DOHH2 (cell line): ENCODE data around the gene COL8A1.

ENCODE experiments used
- H3F3A ChIP-seq: fragments of 200-600 bp; sonication (generic), shearing (Covaris generic); 2 replicates; pipeline ENCODE4 v1.6.0; 2016; ENCODE audit warnings: antibody characterized with exemption, mild to moderate bottlenecking; ENCODE audit not compliant: control insufficient read depth, insufficient read depth
- H3K27ac ChIP-seq: fragments of 200-600 bp; sonication (generic); 2 replicates; pipeline ENCODE4 v1.5.1; 2014; ENCODE audit warnings: low read depth, mild to moderate bottlenecking, low read length, moderate library complexity
- H3K27me3 ChIP-seq: fragments of 200-600 bp; sonication (generic); 2 replicates; pipeline ENCODE4 v1.6.1; 2014; ENCODE audit warnings: mild to moderate bottlenecking, low read length, mixed read lengths; ENCODE audit not compliant: control insufficient read depth
- H3K36me3 ChIP-seq: fragments of 200-600 bp; sonication (generic); 2 replicates; pipeline ENCODE4 v1.6.1; 2014; ENCODE audit warnings: mild to moderate bottlenecking, low read length, moderate library complexity, mixed read lengths; ENCODE audit not compliant: control insufficient read depth
- H3K4me1 ChIP-seq: fragments of 200-600 bp; sonication (generic); 2 replicates; pipeline ENCODE4 v1.6.1; 2014; ENCODE audit warnings: mild to moderate bottlenecking, low read length, mixed read lengths; ENCODE audit not compliant: control insufficient read depth
- H3K4me2 ChIP-seq: fragments of 200-600 bp; sonication (generic); 2 replicates; pipeline ENCODE4 v1.6.0; 2014; ENCODE audit warnings: mild to moderate bottlenecking, low read length, moderate library complexity
- H3K4me3 ChIP-seq: fragments of 200-600 bp; sonication (generic); 2 replicates; pipeline ENCODE4 v1.5.1; 2014; ENCODE audit warnings: mild to moderate bottlenecking, low read length, mixed read lengths
- H3K79me2 ChIP-seq: fragments of 200-600 bp; sonication (generic); 2 replicates; pipeline ENCODE4 v1.6.1; 2014; ENCODE audit warnings: mild to moderate bottlenecking, low read length, mixed read lengths; ENCODE audit not compliant: control insufficient read depth
- H3K9me2 ChIP-seq: fragments of 200-600 bp; sonication (generic); replicated peaks from 2 replicates; pipeline ENCODE4 v1.6.1; 2014; ENCODE audit warnings: mild to moderate bottlenecking, low read length, mixed read lengths; ENCODE audit not compliant: control insufficient read depth
- H3K9me3 ChIP-seq: fragments of 200-600 bp; sonication (generic); 2 replicates; pipeline ENCODE4 v1.6.1; 2014; ENCODE audit warnings: antibody characterized with exemption, low read length, mixed read lengths; ENCODE audit not compliant: control insufficient read depth, insufficient read depth
- H4K20me1 ChIP-seq: fragments of 200-600 bp; sonication (generic); 2 replicates; pipeline ENCODE4 v1.6.0; 2014; ENCODE audit warnings: low read depth, mild to moderate bottlenecking, antibody characterized with exemption, low read length, moderate library complexity; ENCODE audit not compliant: control insufficient read depth, insufficient read depth
- CTCF ChIP-seq: fragments of 200-600 bp; sonication (generic); IDR thresholded peaks from one replicate; pipeline ENCODE4 v1.5.1; 2014; ENCODE audit warnings: antibody characterized with exemption, mild to moderate bottlenecking, low read depth, low read length; ENCODE audit not compliant: poor library complexity, severe bottlenecking
- EZH2phosphoT487 ChIP-seq: fragments of 200-600 bp; sonication (generic); IDR thresholded peaks from 2 replicates; pipeline ENCODE4 v1.6.1; 2017; ENCODE audit warnings: borderline replicate concordance, mild to moderate bottlenecking, antibody characterized with exemption, low read length, moderate library complexity, mixed read lengths

The COL8A1 gene

GRCh38 chr3:99602183-99602582 is 36.2 kb upstream of the COL8A1 start:
- H3F3A ChIP-seq = no peaks in the 10 kb centered on the region
- H3K79me2 ChIP-seq = no peaks in the 10 kb centered on the region
- TF ChIP-seq EZH2phosphoT487 (no peak), CTCF (no peak)
- H3K4me3 ChIP-seq = no peak overlapping the region
- H3K9me3 ChIP-seq = no peaks in the 10 kb centered on the region
- H3K4me2 ChIP-seq = no peak overlapping the region
- no peaks in the 10 kb centered on the region for H3K36me3 ChIP-seq
- H3K4me1 ChIP-seq = no peaks in the 10 kb centered on the region
- no peaks in the 10 kb centered on the region for H4K20me1 ChIP-seq
- H3K9me2 ChIP-seq = no peaks in the 10 kb centered on the region
- no peak overlapping the region for H3K27ac ChIP-seq
- no peaks in the 10 kb centered on the region for H3K27me3 ChIP-seq

DNA sequence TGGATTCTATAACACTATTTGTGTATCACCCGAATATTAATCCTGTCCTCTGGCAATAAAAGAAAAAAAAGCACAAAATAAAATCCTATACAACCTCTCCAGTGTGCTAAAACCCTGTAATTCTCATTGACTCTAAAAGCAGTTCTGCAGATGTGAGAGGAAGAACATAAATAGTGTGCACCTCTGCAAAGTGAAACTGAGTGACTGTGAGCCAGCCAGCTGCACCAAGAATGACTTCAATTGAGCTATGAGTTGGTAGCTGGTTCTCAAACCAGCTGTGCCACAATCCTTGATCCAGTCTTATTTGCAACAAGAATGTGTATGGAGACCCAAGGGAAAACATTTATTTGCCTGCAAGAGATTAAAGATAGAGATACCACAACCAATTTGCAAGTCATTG is 31.2 kb upstream of the COL8A1 start:
- Histone ChIP-seq H3K4me2 (no peak overlapping the region), H4K20me1 (no peaks in the 10 kb centered on the region), H3F3A (no peaks in the 10 kb centered on the region), H3K4me3 (no peak overlapping the region), H3K4me1 (no peaks in the 10 kb centered on the region), H3K79me2 (no peaks in the 10 kb centered on the region), H3K9me2 (no peaks in the 10 kb centered on the region), H3K36me3 (no peaks in the 10 kb centered on the region), H3K9me3 (no peaks in the 10 kb centered on the region), H3K27me3 (no peaks in the 10 kb centered on the region), H3K27ac (no peak overlapping the region)
- TF ChIP-seq CTCF (no peak), EZH2phosphoT487 (no peak)

DNA sequence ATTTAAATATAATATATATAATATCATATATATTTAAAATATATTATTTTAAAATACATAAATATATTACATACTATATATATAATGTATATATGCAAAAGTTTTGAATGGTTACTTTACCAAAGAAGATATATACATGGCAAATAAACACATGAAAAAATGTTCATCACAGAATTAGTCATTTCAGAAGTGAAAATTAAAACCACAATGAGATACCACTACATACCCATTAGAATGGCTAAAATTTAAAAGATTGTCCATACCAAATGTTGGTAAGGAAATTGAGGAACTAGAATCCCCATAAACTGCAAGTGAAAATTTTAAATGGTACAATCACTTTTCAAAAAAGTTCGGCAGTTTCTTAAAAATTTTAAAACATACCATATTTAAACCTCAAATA is 23.6 kb upstream of the COL8A1 start:
- no peaks in the 10 kb centered on the region for H3K27me3 ChIP-seq
- no peaks in the 10 kb centered on the region for H3K79me2 ChIP-seq
- TF ChIP-seq CTCF = no peak
- TF ChIP-seq EZH2phosphoT487 = no peak
- H3K36me3 ChIP-seq = no peaks in the 10 kb centered on the region
- no peaks in the 10 kb centered on the region for H3F3A ChIP-seq
- H3K4me2 ChIP-seq = no peak overlapping the region
- H3K9me2 ChIP-seq = no peaks in the 10 kb centered on the region
- H3K4me3 ChIP-seq = no peak overlapping the region
- H3K4me1 ChIP-seq = no peaks in the 10 kb centered on the region
- H3K27ac ChIP-seq = no peak overlapping the region
- H3K9me3 ChIP-seq = no peaks in the 10 kb centered on the region
- no peaks in the 10 kb centered on the region for H4K20me1 ChIP-seq
